IPS-18a (cell line): ENCODE measurements around the gene TRUB2.

Experiments
- H3K27ac ChIP-seq: one replicate; pipeline ENCODE4 v1.5.1; 2013; ENCODE audit warnings: low read length
- H3K27me3 ChIP-seq: one replicate; pipeline ENCODE4 v1.6.1; 2013; ENCODE audit warnings: mild to moderate bottlenecking, low read length; ENCODE audit not compliant: control insufficient read depth, insufficient read depth
- H3K36me3 ChIP-seq: one replicate; pipeline ENCODE4 v1.6.1; 2013; ENCODE audit warnings: low read depth, low read length; ENCODE audit not compliant: control insufficient read depth
- H3K4me1 ChIP-seq: one replicate; pipeline ENCODE4 v1.6.1; 2013; ENCODE audit warnings: low read depth, low read length; ENCODE audit not compliant: control insufficient read depth
- H3K4me3 ChIP-seq: one replicate; pipeline ENCODE4 v1.5.1; 2013; ENCODE audit warnings: low read length
- H3K9ac ChIP-seq: one replicate; pipeline ENCODE4 v1.6.1; 2013; ENCODE audit warnings: mild to moderate bottlenecking, low read length, moderate library complexity
- H3K9me3 ChIP-seq: one replicate; pipeline ENCODE4 v1.6.1; 2013; ENCODE audit warnings: low read depth, low read length; ENCODE audit not compliant: control insufficient read depth

TRUB2 gene, protein sequence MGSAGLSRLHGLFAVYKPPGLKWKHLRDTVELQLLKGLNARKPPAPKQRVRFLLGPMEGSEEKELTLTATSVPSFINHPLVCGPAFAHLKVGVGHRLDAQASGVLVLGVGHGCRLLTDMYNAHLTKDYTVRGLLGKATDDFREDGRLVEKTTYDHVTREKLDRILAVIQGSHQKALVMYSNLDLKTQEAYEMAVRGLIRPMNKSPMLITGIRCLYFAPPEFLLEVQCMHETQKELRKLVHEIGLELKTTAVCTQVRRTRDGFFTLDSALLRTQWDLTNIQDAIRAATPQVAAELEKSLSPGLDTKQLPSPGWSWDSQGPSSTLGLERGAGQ

DNA sequence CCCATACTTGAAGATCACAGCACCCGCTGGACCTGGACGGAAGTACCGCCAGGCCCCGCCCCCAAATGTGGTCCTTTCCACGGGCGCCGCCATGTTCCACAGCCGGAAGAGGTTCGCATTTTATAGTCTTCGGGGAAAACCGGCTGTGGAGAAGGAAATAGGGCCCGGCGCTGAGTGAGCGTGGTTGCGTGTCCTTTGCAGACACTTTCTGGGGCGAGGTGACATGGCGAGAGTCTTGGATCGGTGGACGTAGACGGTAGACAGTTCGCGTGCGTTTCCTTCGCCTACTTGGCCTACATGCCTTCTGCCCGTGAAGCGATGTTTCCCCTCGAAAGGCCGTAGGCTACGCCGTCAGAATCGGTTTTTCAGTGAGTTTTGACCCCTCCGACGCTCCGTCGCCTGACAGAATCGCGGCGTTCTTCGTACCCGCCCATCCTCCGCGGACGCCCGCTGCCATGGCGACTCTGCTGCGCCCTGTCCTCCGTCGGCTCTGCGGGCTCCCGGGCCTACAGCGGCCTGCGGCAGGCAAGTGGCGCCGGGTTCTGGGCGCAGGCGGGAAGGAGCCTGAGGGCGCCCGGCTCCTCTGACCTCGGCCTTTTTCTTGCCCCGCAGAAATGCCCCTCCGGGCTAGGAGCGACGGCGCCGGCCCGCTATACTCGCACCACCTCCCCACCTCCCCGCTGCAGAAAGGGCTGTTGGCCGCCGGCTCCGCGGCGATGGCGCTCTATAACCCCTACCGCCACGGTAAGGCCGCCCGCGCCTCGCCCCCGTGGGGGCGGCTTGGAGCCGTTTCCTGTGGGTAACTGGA lies at the start of gene TRUB2, which contains the start of gene COQ4:
TSS of gene TRUB2 (minus strand) at position 44 of the 808 bp plus-strand sequence. CDS start at position 5, 39 bp downstream.
TSS of gene COQ4 (plus strand) at position 436 of the 808 bp plus-strand sequence. CDS start at position 456, 20 bp downstream.
- H3K27ac ChIP-seq: peak within 1 kb of the TSS; percentile 91
- H3K9me3 ChIP-seq: no peaks in the 10 kb centered on the region
- peak within 1 kb of the TSS; percentile 98 for H3K4me3 ChIP-seq
- H3K27me3 ChIP-seq: no peaks in the 10 kb centered on the region
- H3K4me1 ChIP-seq: peaks cover 5% of the 10 kb centered on the region
- peak within 1 kb of the TSS; percentile 91 for H3K9ac ChIP-seq
- peaks cover 14% of the 10 kb centered on the region for H3K36me3 ChIP-seq

DNA sequence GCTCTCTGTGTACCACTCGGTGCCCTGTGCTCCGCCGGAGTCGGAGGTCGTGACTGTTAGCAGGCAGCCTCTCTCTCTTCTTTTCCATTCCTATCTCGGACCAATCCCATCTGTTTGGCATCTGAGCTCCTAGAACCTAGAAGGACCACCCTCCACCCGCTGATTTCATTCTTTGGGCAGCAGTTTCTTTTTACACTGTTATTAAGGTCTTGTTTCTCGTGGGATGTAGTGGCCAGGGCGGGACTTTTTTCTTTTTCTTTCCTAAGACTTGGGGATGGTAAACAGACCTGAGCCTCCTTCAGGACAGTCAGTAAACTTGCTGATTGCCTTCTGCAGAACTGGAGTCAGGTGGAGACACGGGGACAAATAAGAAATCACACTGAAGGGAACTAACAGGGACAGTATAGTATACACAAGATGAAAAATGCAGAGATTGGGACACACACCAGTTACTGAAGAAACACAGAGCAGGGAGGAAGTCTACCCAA lies 49.4 kb upstream of the TRUB2 start:
- H3K9me3 ChIP-seq: no peaks in the 10 kb centered on the region
- peak overlapping the region; percentile 97 for H3K4me3 ChIP-seq
- peaks cover 11% of the 10 kb centered on the region for H3K4me1 ChIP-seq
- no peaks in the 10 kb centered on the region for H3K36me3 ChIP-seq
- H3K27me3 ChIP-seq: peaks cover 22% of the 10 kb centered on the region
- no peak overlapping the region for H3K27ac ChIP-seq
- peak overlapping the region; percentile 67 for H3K9ac ChIP-seq

- peaks cover 11% of the 10 kb centered on the region for H3K4me1 ChIP-seq
- H3K4me3 ChIP-seq: peak within 1 kb of the TSS; percentile 97
- H3K27ac ChIP-seq: no peak within 1 kb of the TSS
- H3K9ac ChIP-seq: peak within 1 kb of the TSS; percentile 67
- H3K9me3 ChIP-seq: no peaks in the 10 kb centered on the region
- no peaks in the 10 kb centered on the region for H3K36me3 ChIP-seq
- peaks cover 29% of the 10 kb centered on the region for H3K27me3 ChIP-seq
Measured at GRCh38 chr9:128370752-128371629, 48.7 kb upstream of the TRUB2 start, which contains the start of gene URM1. Gene URM1 (plus strand): TSS chr9:128371374. CDS start chr9:128371381, 7 bp downstream.

DNA sequence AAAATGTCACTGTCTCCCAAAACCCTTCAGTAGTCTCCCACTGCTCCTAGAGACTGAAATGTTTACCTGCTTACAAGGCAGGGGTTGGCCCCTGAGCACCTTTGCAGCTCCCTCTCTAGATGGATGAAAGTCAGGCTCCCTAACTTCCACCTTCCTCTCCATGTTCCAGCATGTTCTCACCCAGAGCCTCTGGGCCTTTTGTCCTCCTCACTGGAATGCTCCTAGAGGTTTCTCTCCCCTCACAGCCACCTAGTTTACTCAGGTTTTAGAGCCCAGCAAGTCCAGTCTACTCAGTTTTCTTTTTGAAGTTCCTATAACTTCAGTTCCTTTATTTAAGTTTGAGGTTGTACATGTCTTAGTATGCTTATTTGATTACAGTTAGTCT lies 48.1 kb upstream of the TRUB2 start:
- Histone ChIP-seq H3K27me3 (peaks cover 35% of the 10 kb centered on the region), H3K4me1 (peaks cover 16% of the 10 kb centered on the region), H3K27ac (no peak overlapping the region), H3K9me3 (no peaks in the 10 kb centered on the region), H3K4me3 (peak overlapping the region; percentile 97), H3K9ac (peak overlapping the region; percentile 63), H3K36me3 (no peaks in the 10 kb centered on the region)

- H3K27ac ChIP-seq: no peak overlapping the region
Measured at GRCh38 chr9:128369024-128369706, 46.9 kb upstream of the TRUB2 start.

DNA sequence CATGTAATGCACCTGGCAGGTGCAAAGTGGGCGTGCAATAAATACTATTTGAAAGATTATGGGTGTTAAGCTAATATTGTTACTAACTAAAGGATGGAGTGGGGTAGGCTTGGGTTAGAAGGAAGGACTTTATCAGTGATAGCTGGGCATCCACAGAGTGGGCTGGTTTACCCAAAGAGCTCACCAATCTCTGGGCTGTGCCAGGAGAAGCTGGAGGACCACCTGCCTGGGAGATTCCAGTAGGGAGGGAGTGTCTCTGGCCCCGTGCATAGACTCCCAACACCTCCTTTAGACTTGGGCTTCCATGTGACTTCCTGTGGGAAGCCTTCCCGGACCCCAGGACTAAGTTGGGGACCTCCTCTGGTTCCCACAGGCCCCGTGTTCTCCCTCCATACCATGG lies 43.3 kb upstream of the TRUB2 start:
- Histone ChIP-seq H3K36me3 (no peaks in the 10 kb centered on the region), H3K27me3 (peaks cover 71% of the 10 kb centered on the region), H3K4me1 (peaks cover 26% of the 10 kb centered on the region), H3K9me3 (no peaks in the 10 kb centered on the region), H3K4me3 (peak overlapping the region; percentile 38), H3K27ac (no peak overlapping the region), H3K9ac (peak overlapping the region; percentile 29)

More at GRCh38 chr9:128369024-128369706, 46.9 kb upstream of the TRUB2 start:
- H3K27me3 ChIP-seq: peaks cover 42% of the 10 kb centered on the region
- H3K4me3 ChIP-seq: no peak overlapping the region
- no peaks in the 10 kb centered on the region for H3K9me3 ChIP-seq
- peaks cover 19% of the 10 kb centered on the region for H3K4me1 ChIP-seq
- H3K36me3 ChIP-seq: no peaks in the 10 kb centered on the region
- H3K9ac ChIP-seq: no peak overlapping the region

GRCh38 chr9:128362774-128363173 lies 40.5 kb upstream of the TRUB2 start:
- H3K27me3 ChIP-seq: peaks cover 60% of the 10 kb centered on the region
- no peak overlapping the region for H3K4me3 ChIP-seq
- H3K27ac ChIP-seq: no peak overlapping the region
- no peaks in the 10 kb centered on the region for H3K9me3 ChIP-seq
- H3K9ac ChIP-seq: no peak overlapping the region
- H3K4me1 ChIP-seq: peaks cover 22% of the 10 kb centered on the region
- H3K36me3 ChIP-seq: no peaks in the 10 kb centered on the region

GRCh38 chr9:128361986-128362646 lies 39.9 kb upstream of the TRUB2 start:
- Histone ChIP-seq H3K9ac (no peak overlapping the region), H3K4me3 (no peak overlapping the region), H3K27me3 (peaks cover 54% of the 10 kb centered on the region), H3K9me3 (no peaks in the 10 kb centered on the region), H3K27ac (no peak overlapping the region), H3K36me3 (no peaks in the 10 kb centered on the region), H3K4me1 (peaks cover 22% of the 10 kb centered on the region)

DNA sequence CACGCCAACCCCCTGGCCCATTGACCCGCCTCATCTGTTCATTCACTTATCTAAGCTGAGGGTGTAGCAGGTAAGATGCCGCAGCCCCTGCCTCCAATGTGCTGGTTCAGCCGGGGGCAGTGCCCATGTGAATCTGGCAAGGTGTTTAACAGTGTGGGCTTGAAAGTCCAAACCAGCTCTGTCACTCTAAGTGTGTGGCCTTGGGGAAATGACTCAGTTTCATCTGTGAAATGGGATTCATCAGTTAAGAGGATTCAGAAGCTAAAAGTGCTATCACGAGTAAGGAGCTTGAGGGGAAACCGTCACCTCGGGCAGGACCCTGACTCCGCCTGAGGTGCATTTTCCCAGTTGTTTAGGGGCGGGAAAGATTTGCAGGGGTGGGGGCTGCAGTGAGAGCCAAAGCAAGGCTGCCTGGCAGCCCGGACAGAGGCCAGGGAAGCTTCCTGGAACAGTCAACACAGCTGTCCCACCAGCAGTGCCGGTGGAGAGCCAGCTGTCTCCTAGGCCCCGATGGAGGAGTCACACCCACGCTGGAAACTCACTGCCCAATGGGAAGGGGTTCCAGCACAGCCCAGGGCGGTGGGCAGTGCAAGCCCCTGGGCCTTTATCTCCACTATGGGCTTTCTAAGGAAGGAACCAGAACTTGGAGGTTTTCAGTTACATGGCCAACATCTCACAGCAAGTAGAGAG lies 39.2 kb upstream of the TRUB2 start:
- Histone ChIP-seq H3K4me3 (no peak overlapping the region), H3K4me1 (peaks cover 22% of the 10 kb centered on the region), H3K27ac (no peak overlapping the region), H3K9ac (no peak overlapping the region), H3K36me3 (no peaks in the 10 kb centered on the region), H3K27me3 (peaks cover 47% of the 10 kb centered on the region), H3K9me3 (no peaks in the 10 kb centered on the region)

GRCh38 chr9:128360826-128361225 lies 38.6 kb upstream of the TRUB2 start:
- H3K27me3 ChIP-seq: peaks cover 41% of the 10 kb centered on the region
- H3K9ac ChIP-seq: no peak overlapping the region
- peaks cover 22% of the 10 kb centered on the region for H3K4me1 ChIP-seq
- H3K36me3 ChIP-seq: peaks cover 3% of the 10 kb centered on the region
- no peaks in the 10 kb centered on the region for H3K9me3 ChIP-seq
- H3K4me3 ChIP-seq: no peak overlapping the region
- H3K27ac ChIP-seq: no peak overlapping the region
